SJSA1 (cell line): Measurements from ENCODE around the gene HDAC4. TPM values are rescaled to one million over a fixed set of nuclear protein-coding genes. Genes with fewer than 3 reads are reported as not detected.

Source experiments
- DNase-seq, 2 experiments: peaks; one replicate each; pipeline ENCODE4 v3.0.0-alpha.2; 2015 to 2020; ENCODE audit warnings: low spot score in 2 of 2, low read depth in 1 of 2
- H3K27ac ChIP-seq: fragments of 250-450 bp; sonication (Bioruptor Pico); 2 replicates; pipeline ENCODE4 v1.5.1; 2020; ENCODE audit warnings: mild to moderate bottlenecking, moderate library complexity
- H3K27me3 ChIP-seq: fragments of 250-450 bp; sonication (Bioruptor Pico); replicated peaks from 2 replicates; pipeline ENCODE4 v1.5.1; 2020; ENCODE audit warnings: mild to moderate bottlenecking, moderate library complexity
- H3K36me3 ChIP-seq: fragments of 250-450 bp; sonication (Bioruptor Pico); 2 replicates; pipeline ENCODE4 v1.5.1; 2020; ENCODE audit warnings: mild to moderate bottlenecking
- H3K4me1 ChIP-seq: fragments of 250-450 bp; sonication (Bioruptor Pico); replicated peaks from 2 replicates; pipeline ENCODE4 v1.6.1; 2021; ENCODE audit warnings: mild to moderate bottlenecking
- H3K4me3 ChIP-seq: fragments of 250-450 bp; sonication (Bioruptor Pico); 2 replicates; pipeline ENCODE4 v1.5.1; 2020; ENCODE audit warnings: mild to moderate bottlenecking
- H3K9me3 ChIP-seq: fragments of 250-450 bp; sonication (Bioruptor Pico); replicated peaks from 2 replicates; pipeline ENCODE4 v1.5.1; 2020; ENCODE audit warnings: mild to moderate bottlenecking
- total RNA-seq: library from RNA; depleted of rRNA; stranded (reverse); fragments of >200 nt; shearing (Covaris generic); gene quantifications from 2 replicates; pipeline ENCODE4 v1.2.3, GENCODE V29; 2014

The HDAC4 gene
- total RNA-seq, 1 experiment from 2014 or later: 13.2 TPM

- Histone ChIP-seq H3K9me3 (peaks cover 6% of the 10 kb centered on the region), H3K4me3 (no peak overlapping the region), H3K27ac (no peak overlapping the region), H3K27me3 (no peaks in the 10 kb centered on the region), H3K4me1 (no peaks in the 10 kb centered on the region), H3K36me3 (no peaks in the 10 kb centered on the region)
- no peak for DNase-seq
Measured at GRCh38 chr2:239358062-239358754, 42.6 kb downstream of the HDAC4 start.

- H3K4me3 ChIP-seq: no peak overlapping the region
- no peaks in the 10 kb centered on the region for H3K27me3 ChIP-seq
- DNase-seq: no peak
- H3K4me1 ChIP-seq: no peaks in the 10 kb centered on the region
- H3K36me3 ChIP-seq: peaks cover 8% of the 10 kb centered on the region; the same call in 1 of the 2 replicates
- H3K9me3 ChIP-seq: peaks cover 6% of the 10 kb centered on the region
- H3K27ac ChIP-seq: no peak overlapping the region
Measured at GRCh38 chr2:239355724-239356123, 45.1 kb downstream of the HDAC4 start.

- Histone ChIP-seq H3K4me3 (no peak overlapping the region), H3K27me3 (no peaks in the 10 kb centered on the region), H3K9me3 (peaks cover 6% of the 10 kb centered on the region), H3K4me1 (no peaks in the 10 kb centered on the region), H3K36me3 (peaks cover 8% of the 10 kb centered on the region; the same call in 1 of the 2 replicates), H3K27ac (no peak overlapping the region)
- DNase-seq: no peak
Measured at GRCh38 chr2:239355139-239355538, 45.7 kb downstream of the HDAC4 start.

GRCh38 chr2:239354791-239355136 is 46.1 kb downstream of the HDAC4 start:
- peaks cover 8% of the 10 kb centered on the region; the same call in 1 of the 2 replicates for H3K36me3 ChIP-seq
- no peaks in the 10 kb centered on the region for H3K27me3 ChIP-seq
- no peak overlapping the region for H3K27ac ChIP-seq
- no peak overlapping the region for H3K4me3 ChIP-seq
- DNase-seq: no peak
- H3K4me1 ChIP-seq: no peaks in the 10 kb centered on the region
- H3K9me3 ChIP-seq: peaks cover 6% of the 10 kb centered on the region

- H3K36me3 ChIP-seq: peaks cover 8% of the 10 kb centered on the region; the same call in 1 of the 2 replicates
- no peaks in the 10 kb centered on the region for H3K4me1 ChIP-seq
- H3K4me3 ChIP-seq: no peak overlapping the region
- no peaks in the 10 kb centered on the region for H3K27me3 ChIP-seq
- no peak for DNase-seq
- peaks cover 6% of the 10 kb centered on the region for H3K9me3 ChIP-seq
- H3K27ac ChIP-seq: no peak overlapping the region
Measured at GRCh38 chr2:239354132-239354790, 46.6 kb downstream of the HDAC4 start.

GRCh38 chr2:239353692-239354091 is 47.1 kb downstream of the HDAC4 start:
- DNase-seq: no peak
- peaks cover 8% of the 10 kb centered on the region; the same call in 1 of the 2 replicates for H3K36me3 ChIP-seq
- H3K4me3 ChIP-seq: no peak overlapping the region
- H3K27ac ChIP-seq: no peak overlapping the region
- no peaks in the 10 kb centered on the region for H3K27me3 ChIP-seq
- H3K4me1 ChIP-seq: no peaks in the 10 kb centered on the region
- peaks cover 6% of the 10 kb centered on the region for H3K9me3 ChIP-seq

GRCh38 chr2:239351687-239352086 is 49.1 kb downstream of the HDAC4 start:
- Histone ChIP-seq H3K27ac (no peak overlapping the region), H3K4me1 (no peaks in the 10 kb centered on the region), H3K9me3 (peaks cover 6% of the 10 kb centered on the region)

GRCh38 chr2:239349453-239350135 is 51.2 kb downstream of the HDAC4 start:
- Histone ChIP-seq H3K4me3 (no peak overlapping the region), H3K4me1 (no peaks in the 10 kb centered on the region), H3K9me3 (no peaks in the 10 kb centered on the region; the same call in 1 of the 2 replicates), H3K36me3 (peaks cover 8% of the 10 kb centered on the region; the same call in 1 of the 2 replicates), H3K27me3 (no peaks in the 10 kb centered on the region), H3K27ac (no peak overlapping the region)
- no peak for DNase-seq

More at GRCh38 chr2:239351687-239352086, 49.1 kb downstream of the HDAC4 start:
- Histone ChIP-seq H3K4me3 (no peak overlapping the region), H3K36me3 (peaks cover 8% of the 10 kb centered on the region; the same call in 1 of the 2 replicates), H3K27me3 (no peaks in the 10 kb centered on the region)
- DNase-seq: no peak

- Histone ChIP-seq H3K9me3 (no peaks in the 10 kb centered on the region), H3K36me3 (peaks cover 8% of the 10 kb centered on the region; the same call in 1 of the 2 replicates), H3K27ac (no peak overlapping the region), H3K4me3 (no peak overlapping the region), H3K27me3 (no peaks in the 10 kb centered on the region), H3K4me1 (no peaks in the 10 kb centered on the region)
- DNase-seq: no peak
Measured at GRCh38 chr2:239348563-239349452, 52.0 kb downstream of the HDAC4 start.

GRCh38 chr2:239346676-239347075 is 54.1 kb downstream of the HDAC4 start:
- no peaks in the 10 kb centered on the region for H3K9me3 ChIP-seq
- peaks cover 8% of the 10 kb centered on the region; the same call in 1 of the 2 replicates for H3K36me3 ChIP-seq
- no peaks in the 10 kb centered on the region for H3K27me3 ChIP-seq
- DNase-seq: no peak
- no peak overlapping the region for H3K27ac ChIP-seq
- no peak overlapping the region for H3K4me3 ChIP-seq
- H3K4me1 ChIP-seq: no peaks in the 10 kb centered on the region

- Histone ChIP-seq H3K4me1 (no peaks in the 10 kb centered on the region), H3K36me3 (no peaks in the 10 kb centered on the region), H3K9me3 (no peaks in the 10 kb centered on the region), H3K27ac (no peak overlapping the region), H3K4me3 (no peak overlapping the region), H3K27me3 (no peaks in the 10 kb centered on the region)
- no peak for DNase-seq
Measured at GRCh38 chr2:239345251-239345650, 55.6 kb downstream of the HDAC4 start.

GRCh38 chr2:239344857-239345216 is 56.0 kb downstream of the HDAC4 start:
- Histone ChIP-seq H3K4me1 (no peaks in the 10 kb centered on the region), H3K36me3 (no peaks in the 10 kb centered on the region), H3K27me3 (no peaks in the 10 kb centered on the region), H3K9me3 (no peaks in the 10 kb centered on the region), H3K27ac (no peak overlapping the region), H3K4me3 (no peak overlapping the region)
- no peak for DNase-seq
